ELF-1 (cell line): ENCODE results near the gene PAM16.
"Not testable (repeated sequence)": the region's sequence is repeated elsewhere in the genome, so short reads cannot be mapped to it uniquely, and the experiment has no call there.

ENCODE experiments used
- DNase-seq: peaks from one replicate; pipeline ENCODE4 v3.0.0-alpha.2; 2016; ENCODE audit warnings: low read depth, low spot score

The PAM16 gene

GRCh38 chr16:4350787-4351659 is at the start of gene PAM16:
Gene PAM16 (minus strand): TSS chr16:4351321. CDS start chr16:4351234, 87 bp downstream.
- DNase-seq, result peak; percentile 97

GRCh38 chr16:4399001-4399730 is 48.0 kb upstream of the PAM16 start:
- no peak for DNase-seq

GRCh38 chr16:4395055-4395726 is 44.1 kb upstream of the PAM16 start:
- no peak for DNase-seq

GRCh38 chr16:4393850-4394249 is 42.7 kb upstream of the PAM16 start:
- DNase-seq, result not testable (repeated sequence)

GRCh38 chr16:4393240-4393600 is 42.1 kb upstream of the PAM16 start:
- peak; percentile 28 for DNase-seq

GRCh38 chr16:4392382-4393239 is 41.5 kb upstream of the PAM16 start:
- DNase-seq, result peak; percentile 75

GRCh38 chr16:4391631-4392381 is 40.7 kb upstream of the PAM16 start:
- DNase-seq, result peak; percentile 48

- DNase-seq, result peak; percentile 47
Measured at GRCh38 chr16:4390266-4391260, 39.4 kb upstream of the PAM16 start.

- no peak for DNase-seq
Measured at GRCh38 chr16:4389051-4389955, 38.2 kb upstream of the PAM16 start.

GRCh38 chr16:4388271-4389021 is 37.3 kb upstream of the PAM16 start:
- peak; percentile 77 for DNase-seq

- DNase-seq, result no peak
Measured at GRCh38 chr16:4387781-4388180, 36.7 kb upstream of the PAM16 start.

- DNase-seq, result no peak
Measured at GRCh38 chr16:4386951-4387565, 35.9 kb upstream of the PAM16 start.

GRCh38 chr16:4386451-4386805 is 35.3 kb upstream of the PAM16 start:
- DNase-seq, result no peak

GRCh38 chr16:4385789-4386450 is 34.8 kb upstream of the PAM16 start:
- no peak for DNase-seq

GRCh38 chr16:4385066-4385788 is 34.1 kb upstream of the PAM16 start:
- no peak for DNase-seq

- DNase-seq, result peak; percentile 25
Measured at GRCh38 chr16:4384509-4384942, 33.4 kb upstream of the PAM16 start.
